Stimulated activated naive CD8-positive, alpha-beta T cell treated with anti-CD3 and anti-CD28 coated beads, Interleukin-15, Interleukin-2, amounts not matched to agents 100 ng/mL and 50 ng/mL, for 24 hours (primary cell): ENCODE data around the gene SMARCE1.

Experiments used
- H3K27ac Mint-ChIP-seq: one replicate; pipeline ENCODE4 v1.8.0; 2021; ENCODE audit warnings: mild to moderate bottlenecking, mixed read lengths
- H3K27me3 Mint-ChIP-seq: one replicate; pipeline ENCODE4 v1.8.0; 2021; ENCODE audit warnings: mixed read lengths
- H3K36me3 Mint-ChIP-seq: one replicate; pipeline ENCODE4 v1.8.0; 2021; ENCODE audit warnings: low read depth, mixed read lengths
- H3K4me1 Mint-ChIP-seq: one replicate; pipeline ENCODE4 v1.8.0; 2021; ENCODE audit warnings: low read depth, mixed read lengths
- H3K4me3 Mint-ChIP-seq: one replicate; pipeline ENCODE4 v1.8.0; 2021; ENCODE audit warnings: mild to moderate bottlenecking, mixed read lengths
- H3K9me3 Mint-ChIP-seq: one replicate; pipeline ENCODE4 v1.8.0; 2021; ENCODE audit warnings: mixed read lengths

Gene SMARCE1

GRCh38 chr17:40663252-40663651 is 15.6 kb upstream of the SMARCE1 start:
- Mint-ChIP-seq H3K4me1 (peaks cover 11% of the 10 kb centered on the region), H3K36me3 (no peaks in the 10 kb centered on the region)

DNA sequence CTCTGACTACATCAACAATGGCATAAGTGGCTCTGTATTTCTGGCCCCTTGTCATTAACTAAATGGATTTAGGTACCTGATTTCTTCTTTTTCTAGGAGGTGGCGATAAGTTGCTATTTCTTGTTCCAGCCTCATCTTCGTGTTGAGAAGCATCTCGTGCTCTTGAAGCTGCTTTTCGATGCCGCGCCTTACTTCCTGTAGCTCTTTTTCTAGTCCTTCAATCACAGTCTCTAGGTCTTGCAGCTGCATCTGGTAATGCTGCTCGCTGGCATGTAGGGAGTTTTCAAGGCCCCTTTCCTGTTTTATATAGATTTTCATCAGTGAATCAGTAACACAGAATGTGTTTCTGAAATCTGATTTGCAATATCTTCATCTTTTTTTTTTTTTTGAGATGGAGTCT is 12.3 kb upstream of the SMARCE1 start:
- Mint-ChIP-seq H3K4me1 (peaks cover 7% of the 10 kb centered on the region), H3K27ac (no peak overlapping the region), H3K4me3 (no peak overlapping the region), H3K36me3 (no peaks in the 10 kb centered on the region), H3K27me3 (peaks cover 44% of the 10 kb centered on the region), H3K9me3 (no peaks in the 10 kb centered on the region)

More at GRCh38 chr17:40663252-40663651, 15.6 kb upstream of the SMARCE1 start:
- H3K4me3 Mint-ChIP-seq = no peak overlapping the region
- H3K27ac Mint-ChIP-seq = no peak overlapping the region
- peaks cover 53% of the 10 kb centered on the region for H3K27me3 Mint-ChIP-seq
- no peaks in the 10 kb centered on the region for H3K9me3 Mint-ChIP-seq

DNA sequence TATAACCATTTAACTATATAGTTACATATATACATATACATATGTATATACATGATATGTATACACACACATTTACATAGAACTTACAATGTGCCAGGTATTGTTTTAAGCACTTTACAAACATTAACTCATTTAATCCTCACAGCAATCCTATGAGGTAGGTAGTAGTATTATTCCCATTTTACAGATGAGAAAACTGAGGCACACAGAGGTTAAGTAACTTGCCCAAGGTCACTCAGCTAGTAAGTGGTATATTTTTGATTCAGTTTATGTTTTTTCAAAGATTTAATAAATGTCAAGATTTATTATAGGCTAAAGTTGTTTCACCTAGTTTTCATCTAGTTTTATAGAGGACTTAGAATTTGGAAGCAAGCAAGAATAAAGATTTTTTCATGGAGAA is 10.8 kb upstream of the SMARCE1 start:
- H3K27ac Mint-ChIP-seq = no peak overlapping the region
- peaks cover 35% of the 10 kb centered on the region for H3K27me3 Mint-ChIP-seq
- H3K9me3 Mint-ChIP-seq = no peaks in the 10 kb centered on the region
- H3K4me1 Mint-ChIP-seq = peaks cover 6% of the 10 kb centered on the region
- no peaks in the 10 kb centered on the region for H3K36me3 Mint-ChIP-seq
- H3K4me3 Mint-ChIP-seq = no peak overlapping the region

GRCh38 chr17:40651939-40652338 is 4.3 kb upstream of the SMARCE1 start:
- no peak overlapping the region for H3K4me3 Mint-ChIP-seq
- peaks cover 8% of the 10 kb centered on the region for H3K4me1 Mint-ChIP-seq
- H3K36me3 Mint-ChIP-seq = peaks cover 6% of the 10 kb centered on the region
- H3K9me3 Mint-ChIP-seq = no peaks in the 10 kb centered on the region
- H3K27me3 Mint-ChIP-seq = peaks cover 5% of the 10 kb centered on the region
- no peak overlapping the region for H3K27ac Mint-ChIP-seq

GRCh38 chr17:40648384-40648968 is 858 bp upstream of the SMARCE1 start:
- Mint-ChIP-seq H3K4me1 (peaks cover 38% of the 10 kb centered on the region), H3K9me3 (no peaks in the 10 kb centered on the region), H3K4me3 (peak overlapping the region; percentile 92), H3K27ac (peak overlapping the region; percentile 98), H3K36me3 (peaks cover 25% of the 10 kb centered on the region), H3K27me3 (no peaks in the 10 kb centered on the region)

DNA sequence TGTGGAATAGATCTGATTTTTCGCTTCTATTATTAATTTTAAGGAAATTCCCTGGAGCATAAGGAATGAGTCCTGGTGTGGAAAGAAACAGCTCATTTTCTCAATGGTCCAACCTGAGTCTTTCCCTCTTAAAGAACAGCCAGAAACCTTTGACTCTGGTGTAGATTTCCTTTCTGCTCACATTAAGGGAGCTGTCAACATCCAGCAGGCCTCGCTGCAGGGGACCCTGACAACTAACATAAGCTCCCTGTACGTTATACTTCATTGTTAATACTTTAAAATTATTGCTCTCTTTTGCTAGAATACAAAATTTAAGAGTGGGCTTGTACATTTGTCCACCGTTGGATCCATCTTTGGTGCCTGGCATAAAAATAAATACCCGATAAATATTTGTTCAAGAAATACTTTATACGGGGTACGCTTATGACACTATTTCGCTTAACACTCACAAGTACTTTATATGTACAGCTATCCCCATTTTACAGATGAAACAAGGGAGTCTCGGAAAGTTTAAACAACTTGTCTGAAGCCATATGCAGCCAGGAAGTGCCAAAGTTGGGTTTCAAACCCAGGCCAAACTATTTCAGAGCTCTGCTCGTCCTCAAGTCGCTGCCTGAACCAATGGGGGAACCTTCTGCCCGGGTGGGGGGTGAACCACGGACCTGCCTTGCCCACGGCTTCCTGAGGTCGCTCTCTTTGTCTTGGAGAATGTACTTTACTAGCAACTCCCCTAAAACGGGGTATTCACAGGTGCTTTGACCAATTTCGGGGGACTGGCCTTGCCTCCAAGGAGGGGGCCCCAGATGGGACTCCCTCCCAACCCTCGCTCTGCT is 611 bp downstream of the SMARCE1 start:
- H3K27ac Mint-ChIP-seq = peak overlapping the region; percentile 98
- no peaks in the 10 kb centered on the region for H3K27me3 Mint-ChIP-seq
- peak overlapping the region; percentile 92 for H3K4me3 Mint-ChIP-seq
- no peaks in the 10 kb centered on the region for H3K9me3 Mint-ChIP-seq
- H3K4me1 Mint-ChIP-seq = peaks cover 48% of the 10 kb centered on the region
- peaks cover 40% of the 10 kb centered on the region for H3K36me3 Mint-ChIP-seq

GRCh38 chr17:40645943-40646342 is 1.7 kb downstream of the SMARCE1 start:
- Mint-ChIP-seq H3K36me3 (peaks cover 44% of the 10 kb centered on the region), H3K9me3 (no peaks in the 10 kb centered on the region), H3K4me3 (peak overlapping the region; percentile 66), H3K27me3 (no peaks in the 10 kb centered on the region), H3K4me1 (peaks cover 55% of the 10 kb centered on the region), H3K27ac (no peak overlapping the region)

DNA sequence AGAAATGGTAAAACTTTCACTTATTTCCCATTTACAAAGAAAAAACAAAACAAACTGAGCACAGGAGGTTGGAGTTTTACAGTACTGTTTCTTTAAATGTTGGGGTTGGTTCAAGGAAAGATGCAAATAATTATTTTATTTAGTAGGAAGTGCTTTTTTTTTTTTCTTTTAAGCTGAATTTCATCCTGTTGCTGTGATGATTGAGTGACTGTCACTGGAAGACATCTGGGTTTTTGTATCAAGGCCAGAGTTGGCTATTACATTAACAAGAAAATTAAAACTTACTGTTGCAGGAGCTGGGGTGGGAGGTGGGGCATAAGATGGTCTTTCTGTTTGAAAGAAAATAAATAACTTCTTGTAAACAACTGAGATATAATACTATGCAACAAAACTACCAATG is 2.3 kb downstream of the SMARCE1 start:
- H3K36me3 Mint-ChIP-seq = peaks cover 49% of the 10 kb centered on the region
- peak overlapping the region; percentile 65 for H3K4me3 Mint-ChIP-seq
- peaks cover 61% of the 10 kb centered on the region for H3K4me1 Mint-ChIP-seq
- H3K27ac Mint-ChIP-seq = peak overlapping the region; percentile 13
- H3K27me3 Mint-ChIP-seq = no peaks in the 10 kb centered on the region
- no peaks in the 10 kb centered on the region for H3K9me3 Mint-ChIP-seq

DNA sequence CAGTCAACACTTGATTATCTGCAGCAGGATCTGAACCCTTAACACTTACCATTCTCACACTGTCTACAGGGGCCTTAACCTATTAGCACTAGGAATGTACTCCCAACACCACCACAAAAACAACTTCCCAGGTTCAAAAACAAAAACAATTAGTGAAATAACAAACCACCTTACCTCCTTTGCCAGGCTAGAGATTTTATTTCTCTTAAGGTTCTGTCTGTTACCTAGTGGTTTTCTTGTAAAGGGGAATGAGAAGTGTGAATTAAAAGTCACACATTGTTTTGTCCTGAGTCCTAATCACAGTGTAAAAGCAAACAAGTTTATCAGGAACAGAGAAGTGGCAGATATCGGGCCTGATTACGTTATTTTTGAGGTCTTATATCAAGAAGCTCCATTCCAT is 9.7 kb downstream of the SMARCE1 start:
- Mint-ChIP-seq H3K27ac (no peak overlapping the region), H3K4me3 (no peak overlapping the region), H3K9me3 (no peaks in the 10 kb centered on the region), H3K4me1 (peaks cover 27% of the 10 kb centered on the region), H3K36me3 (peaks cover 73% of the 10 kb centered on the region), H3K27me3 (no peaks in the 10 kb centered on the region)

DNA sequence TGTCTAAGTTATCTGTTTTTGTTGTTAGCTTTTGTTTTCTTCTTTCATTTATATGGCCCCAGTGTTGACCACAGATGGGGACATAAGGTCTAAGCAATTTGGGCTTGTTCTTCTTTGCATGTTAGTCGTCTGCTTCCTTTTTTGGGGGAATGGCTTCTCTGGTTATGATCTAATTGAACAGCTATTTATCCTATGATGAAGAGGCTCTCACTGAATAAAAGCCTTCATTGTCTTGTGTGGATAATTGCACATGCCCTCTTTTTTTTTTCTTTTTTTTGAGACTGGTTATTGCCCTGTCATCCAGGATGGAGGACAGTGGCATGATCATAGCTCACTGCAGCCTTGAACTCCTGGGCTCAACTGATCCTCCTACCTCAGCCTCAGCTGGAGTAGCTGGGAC is 13.7 kb downstream of the SMARCE1 start:
- peak overlapping the region; percentile 63 for H3K27ac Mint-ChIP-seq

DNA sequence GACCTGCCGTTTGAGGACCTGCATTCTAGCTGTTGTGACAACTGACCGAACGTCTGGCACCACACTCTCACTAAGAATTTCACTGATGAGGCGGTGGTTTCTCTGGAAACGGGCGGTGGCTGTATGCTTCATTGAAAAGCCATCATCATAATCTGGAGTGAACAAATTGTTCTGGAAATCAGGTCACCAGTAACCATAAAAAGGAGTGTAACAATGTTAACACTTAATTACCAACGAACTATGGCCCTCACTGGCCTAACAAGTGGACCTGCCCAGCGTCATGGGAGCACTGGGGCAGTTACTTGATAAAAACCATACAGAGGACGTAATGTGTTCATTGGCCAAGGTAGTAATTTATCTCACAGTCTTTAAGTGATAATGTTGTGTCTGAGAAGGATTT is 15.4 kb downstream of the SMARCE1 start:
- Mint-ChIP-seq H3K9me3 (no peaks in the 10 kb centered on the region), H3K4me1 (peaks cover 6% of the 10 kb centered on the region), H3K27ac (no peak overlapping the region), H3K4me3 (no peak overlapping the region), H3K36me3 (peaks cover 89% of the 10 kb centered on the region), H3K27me3 (no peaks in the 10 kb centered on the region)

More for the DNA sequence above, 13.7 kb downstream of the SMARCE1 start:
- H3K36me3 Mint-ChIP-seq = peaks cover 87% of the 10 kb centered on the region
- peaks cover 6% of the 10 kb centered on the region for H3K4me1 Mint-ChIP-seq
- H3K4me3 Mint-ChIP-seq = no peak overlapping the region
- no peaks in the 10 kb centered on the region for H3K27me3 Mint-ChIP-seq
- H3K9me3 Mint-ChIP-seq = no peaks in the 10 kb centered on the region

GRCh38 chr17:40629842-40630241 is 17.8 kb downstream of the SMARCE1 start:
- peaks cover 15% of the 10 kb centered on the region for H3K4me1 Mint-ChIP-seq
- peaks cover 80% of the 10 kb centered on the region for H3K36me3 Mint-ChIP-seq
- no peaks in the 10 kb centered on the region for H3K9me3 Mint-ChIP-seq
- no peak overlapping the region for H3K4me3 Mint-ChIP-seq
- no peaks in the 10 kb centered on the region for H3K27me3 Mint-ChIP-seq
- H3K27ac Mint-ChIP-seq = peak overlapping the region; percentile 74

- peaks cover 60% of the 10 kb centered on the region for H3K4me1 Mint-ChIP-seq
- no peak overlapping the region for H3K4me3 Mint-ChIP-seq
- H3K36me3 Mint-ChIP-seq = peaks cover 38% of the 10 kb centered on the region
- no peak overlapping the region for H3K27ac Mint-ChIP-seq
- no peaks in the 10 kb centered on the region for H3K9me3 Mint-ChIP-seq
- H3K27me3 Mint-ChIP-seq = no peaks in the 10 kb centered on the region
Observed at GRCh38 chr17:40625311-40625710, 22.3 kb downstream of the SMARCE1 start.

DNA sequence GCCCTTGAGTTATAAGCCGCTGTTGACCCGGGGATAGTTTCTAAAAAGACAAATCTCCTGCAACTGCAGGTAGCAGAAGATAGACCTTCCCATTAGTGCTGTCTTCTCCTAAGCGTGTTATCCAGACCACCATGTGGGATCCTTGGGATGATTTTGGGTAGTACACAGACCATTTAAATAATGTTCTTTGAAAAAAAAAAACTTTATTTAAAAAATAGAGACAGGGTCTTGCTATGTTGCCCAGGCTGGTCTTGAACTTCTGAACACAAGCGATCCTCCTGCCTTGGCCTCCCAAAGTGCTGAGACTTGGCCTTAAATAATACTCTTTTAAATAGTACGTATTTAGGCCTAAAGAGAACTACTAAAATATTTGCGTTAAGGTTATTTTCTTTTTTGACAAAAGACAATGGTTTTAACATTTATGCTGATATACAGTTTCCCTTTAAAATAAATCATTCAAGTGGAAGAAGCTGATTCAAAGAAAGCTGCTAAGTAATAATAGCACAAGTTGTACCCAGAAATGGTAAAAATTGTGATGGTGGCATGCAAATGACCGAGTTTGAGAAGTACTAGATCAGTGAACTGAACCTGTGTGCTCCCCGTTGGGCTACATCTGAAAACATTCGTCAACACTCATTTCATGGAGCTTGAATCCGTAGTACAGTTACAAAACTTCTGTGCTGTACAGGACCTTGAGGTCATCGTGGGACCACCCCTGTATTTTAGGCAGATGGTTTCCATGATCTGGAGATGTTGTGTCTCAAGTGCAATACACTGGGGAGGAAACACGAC is 24.0 kb downstream of the SMARCE1 start:
- Mint-ChIP-seq H3K27me3 (no peaks in the 10 kb centered on the region), H3K9me3 (no peaks in the 10 kb centered on the region), H3K36me3 (peaks cover 21% of the 10 kb centered on the region), H3K27ac (no peak overlapping the region), H3K4me3 (no peak overlapping the region), H3K4me1 (peaks cover 68% of the 10 kb centered on the region)

GRCh38 chr17:40622509-40622928 is 25.1 kb downstream of the SMARCE1 start:
- peak overlapping the region; percentile 71 for H3K4me3 Mint-ChIP-seq
- H3K9me3 Mint-ChIP-seq = no peaks in the 10 kb centered on the region
- H3K4me1 Mint-ChIP-seq = peaks cover 68% of the 10 kb centered on the region
- H3K27ac Mint-ChIP-seq = peak overlapping the region; percentile 81
- H3K36me3 Mint-ChIP-seq = peaks cover 12% of the 10 kb centered on the region
- H3K27me3 Mint-ChIP-seq = no peaks in the 10 kb centered on the region
